ENCODE data around the gene RAPGEF1. TPM values are rescaled to one million over a fixed set of nuclear protein-coding genes. Genes with fewer than 3 reads are reported as not detected.
"Not testable (repeated sequence)": the region's sequence is repeated elsewhere in the genome, so short reads cannot be mapped to it uniquely, and the experiment has no call there.

Gene RAPGEF1
- total RNA-seq, 1 donor = 33.7 TPM

DNA sequence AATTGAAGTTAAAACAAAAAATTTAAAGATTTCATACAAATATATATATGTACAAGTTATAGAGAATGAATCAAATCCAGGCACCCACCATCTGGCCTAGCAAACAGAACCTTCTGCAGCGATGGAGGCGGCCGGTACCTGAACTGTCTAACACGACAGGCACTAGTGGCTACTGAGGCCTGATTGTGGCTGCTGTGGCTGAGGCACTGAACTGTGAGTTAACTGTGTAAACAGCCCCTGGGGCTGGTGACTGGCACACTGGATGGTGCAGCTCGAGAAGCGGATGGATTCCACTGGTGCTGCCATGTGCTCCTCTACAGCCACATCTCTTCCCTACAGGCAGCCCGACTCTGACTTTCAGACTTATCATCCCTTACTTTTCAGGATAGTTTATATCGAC is 82.4 kb downstream of the RAPGEF1 start:
- no peak for TF ChIP-seq CTCF (IDR thresholded peaks at IDR 0.05; ENCODE audit: insufficient read depth, low read length)
- DNase-seq (ENCODE audit: low read depth) = no peak
- no peak overlapping the region for H3K4me3 ChIP-seq (ENCODE audit: low read depth, low read length)

- TF ChIP-seq CTCF (IDR thresholded peaks at IDR 0.05; ENCODE audit: insufficient read depth, low read length) = no peak
- no peak overlapping the region for H3K4me3 ChIP-seq (ENCODE audit: low read depth, low read length)
- DNase-seq (ENCODE audit: low read depth) = no peak
These were observed 82.9 kb downstream of the RAPGEF1 start for GRCh38 chr9:131657037-131657377.

- TF ChIP-seq CTCF (IDR thresholded peaks at IDR 0.05; ENCODE audit: insufficient read depth, low read length) = no peak
- no peak for DNase-seq (ENCODE audit: low read depth)
- H3K4me3 ChIP-seq (ENCODE audit: low read depth, low read length) = no peak overlapping the region
These were observed 83.4 kb downstream of the RAPGEF1 start for GRCh38 chr9:131656356-131657036.

GRCh38 chr9:131654369-131654768 is 85.5 kb downstream of the RAPGEF1 start:
- not testable (repeated sequence) for DNase-seq (ENCODE audit: low read depth)

GRCh38 chr9:131651599-131651998 is 88.3 kb downstream of the RAPGEF1 start:
- H3K4me3 ChIP-seq (ENCODE audit: low read depth, low read length) = no peak overlapping the region
- TF ChIP-seq CTCF (IDR thresholded peaks at IDR 0.05; ENCODE audit: insufficient read depth, low read length) = no peak
- DNase-seq (ENCODE audit: low read depth) = peak; percentile 57

More at GRCh38 chr9:131654369-131654768, 85.5 kb downstream of the RAPGEF1 start:
- not testable (repeated sequence) for H3K4me3 ChIP-seq (ENCODE audit: low read depth, low read length)

DNA sequence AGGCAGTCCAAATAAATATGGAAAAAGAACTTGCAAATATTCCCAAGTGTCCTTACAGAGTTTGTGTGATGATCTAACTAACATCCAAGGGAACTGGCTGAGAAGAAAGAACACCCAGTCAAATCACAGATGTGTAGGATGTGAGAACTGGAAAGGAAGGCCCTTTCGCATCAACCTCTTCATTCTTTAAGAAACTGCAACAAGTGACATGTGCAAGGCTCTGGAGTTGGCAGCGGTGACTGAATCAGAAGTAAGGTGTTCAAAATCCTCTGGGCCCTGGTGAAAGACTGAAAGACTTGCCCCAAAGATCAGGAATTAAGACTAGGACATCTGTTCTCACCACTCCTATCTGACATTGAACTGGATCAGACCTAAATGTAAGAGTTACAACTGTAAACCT is 88.7 kb downstream of the RAPGEF1 start:
- no peak overlapping the region for H3K4me3 ChIP-seq (ENCODE audit: low read depth, low read length)
- DNase-seq (ENCODE audit: low read depth) = no peak
- no peak for TF ChIP-seq CTCF (IDR thresholded peaks at IDR 0.05; ENCODE audit: insufficient read depth, low read length)

- no peak overlapping the region for H3K4me3 ChIP-seq (ENCODE audit: low read depth, low read length)
- peak; percentile 83 for DNase-seq (ENCODE audit: low read depth)
- TF ChIP-seq CTCF (IDR thresholded peaks at IDR 0.05; ENCODE audit: insufficient read depth, low read length) = no peak
These were observed 89.6 kb downstream of the RAPGEF1 start for GRCh38 chr9:131650254-131650653.
